ENCODE results near the gene SRPX.

Gene SRPX

GRCh38 chrX:38249965-38250364, 29.3 kb upstream of the SRPX start:
- no peak overlapping the region for H3K27ac ChIP-seq
- H3K27me3 ChIP-seq, result no peaks in the 10 kb centered on the region
- H3K36me3 ChIP-seq, result no peaks in the 10 kb centered on the region
- H3K4me1 ChIP-seq (ENCODE audit: control insufficient read depth in 1 of 2, insufficient read depth in 1 of 2, low read depth in 1 of 2, low read length in 1 of 2), result no peaks in the 10 kb centered on the region
- TF ChIP-seq CTCF (IDR thresholded peaks at IDR 0.05), result no peak
- no peak overlapping the region for H3K4me3 ChIP-seq (ENCODE audit: low read depth in 1 of 2, low read length in 1 of 2)
- no peaks in the 10 kb centered on the region for H3K9me3 ChIP-seq

- H3K4me1 ChIP-seq (ENCODE audit: control insufficient read depth in 1 of 2, insufficient read depth in 1 of 2, low read depth in 1 of 2, low read length in 1 of 2), result no peaks in the 10 kb centered on the region
- H3K27ac ChIP-seq, result no peak overlapping the region
- no peaks in the 10 kb centered on the region for H3K36me3 ChIP-seq
- no peak for TF ChIP-seq CTCF (IDR thresholded peaks at IDR 0.05)
- no peaks in the 10 kb centered on the region for H3K9me3 ChIP-seq
- H3K4me3 ChIP-seq (ENCODE audit: low read depth in 1 of 2, low read length in 1 of 2), result no peak overlapping the region
- no peaks in the 10 kb centered on the region for H3K27me3 ChIP-seq
Observed at GRCh38 chrX:38247051-38247450, 26.4 kb upstream of the SRPX start.

GRCh38 chrX:38240541-38240940, 19.9 kb upstream of the SRPX start:
- Histone ChIP-seq H3K36me3 (no peaks in the 10 kb centered on the region), H3K4me3 (ENCODE audit: low read depth in 1 of 2, low read length in 1 of 2) (no peak overlapping the region), H3K27me3 (no peaks in the 10 kb centered on the region), H3K27ac (no peak overlapping the region), H3K4me1 (ENCODE audit: control insufficient read depth in 1 of 2, insufficient read depth in 1 of 2, low read depth in 1 of 2, low read length in 1 of 2) (no peaks in the 10 kb centered on the region), H3K9me3 (no peaks in the 10 kb centered on the region)
- TF ChIP-seq CTCF (IDR thresholded peaks at IDR 0.05), result no peak

- no peaks in the 10 kb centered on the region for H3K27me3 ChIP-seq
- H3K4me1 ChIP-seq (ENCODE audit: control insufficient read depth in 1 of 2, insufficient read depth in 1 of 2, low read depth in 1 of 2, low read length in 1 of 2), result no peaks in the 10 kb centered on the region
- no peak overlapping the region for H3K27ac ChIP-seq
- no peaks in the 10 kb centered on the region for H3K9me3 ChIP-seq
- no peak for TF ChIP-seq CTCF (IDR thresholded peaks at IDR 0.05)
- H3K4me3 ChIP-seq (ENCODE audit: low read depth in 1 of 2, low read length in 1 of 2), result no peak overlapping the region
- no peaks in the 10 kb centered on the region for H3K36me3 ChIP-seq
Observed at GRCh38 chrX:38236901-38237615, 16.4 kb upstream of the SRPX start.

- Histone ChIP-seq H3K4me1 (ENCODE audit: control insufficient read depth in 1 of 2, insufficient read depth in 1 of 2, low read depth in 1 of 2, low read length in 1 of 2) (no peaks in the 10 kb centered on the region), H3K36me3 (no peaks in the 10 kb centered on the region), H3K4me3 (ENCODE audit: low read depth in 1 of 2, low read length in 1 of 2) (no peak overlapping the region), H3K9me3 (no peaks in the 10 kb centered on the region), H3K27ac (no peak overlapping the region), H3K27me3 (no peaks in the 10 kb centered on the region)
- TF ChIP-seq CTCF (IDR thresholded peaks at IDR 0.05), result no peak
Observed at GRCh38 chrX:38233891-38234667, 13.4 kb upstream of the SRPX start.
